ENCODE measurements around the gene CSNK1G1.

Gene CSNK1G1

GRCh38 chr15:64191971-64192830 is 163.8 kb downstream of the CSNK1G1 start:
- no peak for DNase-seq (ENCODE audit: low spot score)

- DNase-seq (ENCODE audit: low spot score) = no peak
Measured at GRCh38 chr15:64187396-64188191, 168.4 kb downstream of the CSNK1G1 start.

- DNase-seq (ENCODE audit: low spot score) = no peak
Measured at GRCh38 chr15:64185146-64185911, 170.6 kb downstream of the CSNK1G1 start.

GRCh38 chr15:64182859-64183370 is 173.1 kb downstream of the CSNK1G1 start:
- no peak for DNase-seq (ENCODE audit: low spot score)

- no peak for DNase-seq (ENCODE audit: low spot score)
Measured at GRCh38 chr15:64180235-64180824, 175.6 kb downstream of the CSNK1G1 start.

GRCh38 chr15:64166102-64166890 is 189.7 kb downstream of the CSNK1G1 start:
- no peak for DNase-seq (ENCODE audit: low spot score)

GRCh38 chr15:64164436-64164835 is 191.5 kb downstream of the CSNK1G1 start:
- no peak for DNase-seq (ENCODE audit: low spot score)

- DNase-seq (ENCODE audit: low spot score) = no peak
Measured at GRCh38 chr15:64163659-64164362, 192.2 kb downstream of the CSNK1G1 start.

GRCh38 chr15:64162869-64163658 is 192.9 kb downstream of the CSNK1G1 start, which contains the start of gene PPIB:
Gene PPIB, minus strand, starts transcription at chr15:64163022. Its CDS starts 36 bp downstream, at chr15:64162986.
- DNase-seq (ENCODE audit: low spot score) = peak; percentile 98

GRCh38 chr15:64162478-64162868 is 193.5 kb downstream of the CSNK1G1 start:
- no peak for DNase-seq (ENCODE audit: low spot score)

- no peak for DNase-seq (ENCODE audit: low spot score)
Measured at GRCh38 chr15:64161688-64162477, 194.1 kb downstream of the CSNK1G1 start.

- DNase-seq (ENCODE audit: low spot score) = no peak
Measured at GRCh38 chr15:64158363-64159134, 197.4 kb downstream of the CSNK1G1 start.

GRCh38 chr15:64157599-64158125 is 198.3 kb downstream of the CSNK1G1 start:
- no peak for DNase-seq (ENCODE audit: low spot score)

- DNase-seq (ENCODE audit: low spot score) = no peak
Measured at GRCh38 chr15:64156652-64157331, 199.2 kb downstream of the CSNK1G1 start.

- no peak for DNase-seq (ENCODE audit: low spot score)
Measured at GRCh38 chr15:64155802-64156651, 199.9 kb downstream of the CSNK1G1 start.

All from AG08396 (cell line).